ENCODE data around the gene ADSS2. TPM values are rescaled to one million over a fixed set of nuclear protein-coding genes. Genes with fewer than 3 reads are reported as not detected.

The ADSS2 gene
- polyA plus RNA-seq, 1 of the 3 experiments (the other 2 are of a cell fraction), result 30.7 TPM

DNA sequence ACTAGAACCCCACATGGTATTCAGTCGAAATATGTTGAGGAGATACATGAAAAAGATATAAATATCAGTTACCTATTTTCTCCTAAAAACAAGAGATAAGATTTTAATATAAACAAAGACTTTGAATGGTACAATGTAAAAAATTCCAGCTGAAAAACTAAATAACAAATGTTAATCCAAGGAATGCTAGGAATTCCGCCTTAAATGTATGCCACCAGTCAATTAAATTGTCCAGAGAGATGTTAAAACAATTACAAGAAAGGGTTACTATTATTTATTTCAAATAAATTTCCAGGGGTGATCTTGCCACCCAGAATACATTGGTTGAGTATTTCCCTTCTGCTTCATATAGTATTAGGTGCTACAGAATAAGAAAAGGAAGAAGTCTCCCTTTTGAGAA lies 4.2 kb downstream of the ADSS2 start:
- POLR2A ChIA-PET, result interaction anchor here (1.0 kb wide), 1 partner anchor 14 kb away, joined by 4 read pairs; the partner anchor contains the start of gene CATSPERE
- CTCF ChIA-PET, result interaction anchor here (0.7 to 0.8 kb wide), 2 partner anchors 15 to 206 kb away, joined by 3 read pairs; no protein-coding TSS in a partner anchor
- no peaks in the 10 kb centered on the region for H3K27me3 ChIP-seq (ENCODE audit: insufficient read depth)

DNA sequence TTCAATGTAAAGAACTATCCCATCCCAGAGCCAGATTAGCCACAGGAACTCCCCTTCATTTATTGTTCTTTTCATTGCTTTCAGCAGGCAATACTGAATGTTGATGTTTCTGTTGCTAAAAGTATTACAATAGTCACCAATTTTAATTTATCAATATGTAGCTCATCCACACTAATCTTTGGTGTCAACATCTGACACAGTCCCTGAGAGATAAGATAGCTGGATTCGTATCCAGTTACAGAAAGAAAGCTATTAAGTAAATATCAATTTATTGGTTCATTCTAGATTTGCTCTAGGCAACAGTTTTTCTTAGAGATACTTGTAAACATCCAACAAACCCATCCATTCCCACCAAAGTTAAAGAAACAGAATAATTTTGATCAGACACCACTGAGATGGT lies 4.7 kb downstream of the ADSS2 start:
- no peak for DNase-seq
- no peak overlapping the region for H3K9ac ChIP-seq

More for the DNA sequence above, 4.2 kb downstream of the ADSS2 start:
- 93% methylated on average over 2 of the region's 2 CpGs for WGBS (ENCODE audit: low lambda C conversion rate)
- peak overlapping the region; percentile 82 to 95; a peak in 1 of 4 replicates for H3K27ac ChIP-seq (ENCODE audit: low read depth in 2 of 2, low read length in 1 of 2)
- no peak for DNase-seq
- H2AFZ ChIP-seq (ENCODE audit: low read depth), result no peak overlapping the region
- peaks cover 28% of the 10 kb centered on the region for H3F3A ChIP-seq (replicated peaks; ENCODE audit: insufficient read depth)
- no peaks in the 10 kb centered on the region for H3K9me2 ChIP-seq
- H3K4me3 ChIP-seq (ENCODE audit: low read depth in 2 of 2, low read length in 1 of 2), result no peak overlapping the region
- no peak overlapping the region for H3K9ac ChIP-seq
- peaks cover 42 to 51% of the 10 kb centered on the region in 2 experiments; a peak in 3 of 4 replicates for H3K4me1 ChIP-seq (ENCODE audit: control insufficient read depth in 1 of 2, insufficient read depth in 2 of 2, low read depth in 1 of 2, low read length in 1 of 2)
- no peaks in the 10 kb centered on the region for H3K9me3 ChIP-seq
- peaks cover 27 to 37% of the 10 kb centered on the region in 2 experiments for H3K36me3 ChIP-seq (replicated peaks in 1 of 2; ENCODE audit: control insufficient read depth in 1 of 2, insufficient read depth in 2 of 2, low read length in 1 of 2)
- peaks cover 86% of the 10 kb centered on the region for H3K79me2 ChIP-seq (ENCODE audit: insufficient read depth)
- no peak for TF ChIP-seq MXI1 (IDR thresholded peaks at IDR 0.05; ENCODE audit: low read depth, low read length)
- no peak for TF ChIP-seq JUND (IDR thresholded peaks at IDR 0.05)
- no peak for TF ChIP-seq FOXJ3 (CRISPR knock-in tag; IDR thresholded peaks at IDR 0.05)
- H4K20me1 ChIP-seq (ENCODE audit: insufficient read depth), result peaks cover 5% of the 10 kb centered on the region; the same call in 1 of the 2 replicates
- 0 out of 2 replicates have a peak overlapping the region, but pooled peaks have one; percentile 26 for H3K4me2 ChIP-seq

More for the DNA sequence above, 4.7 kb downstream of the ADSS2 start:
- no peak for TF ChIP-seq RXRA (IDR thresholded peaks at IDR 0.05; ENCODE audit: borderline replicate concordance, low read depth)
- TF ChIP-seq, protein P1, sequence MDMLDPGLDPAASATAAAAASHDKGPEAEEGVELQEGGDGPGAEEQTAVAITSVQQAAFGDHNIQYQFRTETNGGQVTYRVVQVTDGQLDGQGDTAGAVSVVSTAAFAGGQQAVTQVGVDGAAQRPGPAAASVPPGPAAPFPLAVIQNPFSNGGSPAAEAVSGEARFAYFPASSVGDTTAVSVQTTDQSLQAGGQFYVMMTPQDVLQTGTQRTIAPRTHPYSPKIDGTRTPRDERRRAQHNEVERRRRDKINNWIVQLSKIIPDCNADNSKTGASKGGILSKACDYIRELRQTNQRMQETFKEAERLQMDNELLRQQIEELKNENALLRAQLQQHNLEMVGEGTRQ (IDR thresholded peaks at IDR 0.05; ENCODE audit: borderline replicate concordance, low read depth, low read length), result no peak
- TF ChIP-seq RCOR1 (IDR thresholded peaks at IDR 0.05; ENCODE audit: low read length), result no peak
- TF ChIP-seq SMC3 (IDR thresholded peaks at IDR 0.05; ENCODE audit: low read depth, low read length), result no peak
- TF ChIP-seq EP300 (IDR thresholded peaks at IDR 0.05; ENCODE audit: borderline replicate concordance in 1 of 2, low read depth in 1 of 2, low read length in 1 of 2), result no peak
- TF ChIP-seq, protein P2, sequence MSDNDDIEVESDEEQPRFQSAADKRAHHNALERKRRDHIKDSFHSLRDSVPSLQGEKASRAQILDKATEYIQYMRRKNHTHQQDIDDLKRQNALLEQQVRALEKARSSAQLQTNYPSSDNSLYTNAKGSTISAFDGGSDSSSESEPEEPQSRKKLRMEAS (IDR thresholded peaks at IDR 0.05; ENCODE audit: low read depth), result no peak
- no peak for TF ChIP-seq POLR2AphosphoS5 (IDR thresholded peaks at IDR 0.05; ENCODE audit: low read depth, low read length)
- TF ChIP-seq RFX5 (IDR thresholded peaks at IDR 0.05; ENCODE audit: low read length), result no peak
- TF ChIP-seq TAF1 (IDR thresholded peaks at IDR 0.05; ENCODE audit: borderline replicate concordance, low read depth, low read length), result no peak
- TF ChIP-seq, protein P3, sequence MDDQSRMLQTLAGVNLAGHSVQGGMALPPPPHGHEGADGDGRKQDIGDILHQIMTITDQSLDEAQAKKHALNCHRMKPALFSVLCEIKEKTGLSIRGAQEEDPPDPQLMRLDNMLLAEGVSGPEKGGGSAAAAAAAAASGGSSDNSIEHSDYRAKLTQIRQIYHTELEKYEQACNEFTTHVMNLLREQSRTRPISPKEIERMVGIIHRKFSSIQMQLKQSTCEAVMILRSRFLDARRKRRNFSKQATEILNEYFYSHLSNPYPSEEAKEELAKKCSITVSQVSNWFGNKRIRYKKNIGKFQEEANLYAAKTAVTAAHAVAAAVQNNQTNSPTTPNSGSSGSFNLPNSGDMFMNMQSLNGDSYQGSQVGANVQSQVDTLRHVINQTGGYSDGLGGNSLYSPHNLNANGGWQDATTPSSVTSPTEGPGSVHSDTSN (IDR thresholded peaks at IDR 0.05), result no peak
- H3K36me3 ChIP-seq (replicated peaks in 1 of 2; ENCODE audit: control insufficient read depth in 1 of 2, insufficient read depth in 2 of 2, low read length in 1 of 2), result peaks cover 27 to 37% of the 10 kb centered on the region in 2 experiments
- H3F3A ChIP-seq (replicated peaks; ENCODE audit: insufficient read depth), result peaks cover 24% of the 10 kb centered on the region
- H3K79me2 ChIP-seq (ENCODE audit: insufficient read depth), result peaks cover 91% of the 10 kb centered on the region
- no peaks in the 10 kb centered on the region for H3K27me3 ChIP-seq (ENCODE audit: insufficient read depth)
- peak overlapping the region; percentile 82 to 95; a peak in 2 of 4 replicates for H3K27ac ChIP-seq (ENCODE audit: low read depth in 2 of 2, low read length in 1 of 2)
- no peaks in the 10 kb centered on the region for H3K9me3 ChIP-seq
- CTCF ChIA-PET, result interaction anchor here (0.7 to 1.5 kb wide), 4 partner anchors 16 to 207 kb away, joined by 3 to 4 read pairs (median 3); no protein-coding TSS in a partner anchor
- POLR2A ChIA-PET, result interaction anchor here (1.0 kb wide), 1 partner anchor 15 kb away, joined by 4 read pairs; the partner anchor contains the start of gene CATSPERE
- no peak overlapping the region for H3K4me3 ChIP-seq (ENCODE audit: low read depth in 2 of 2, low read length in 1 of 2)
- H3K4me1 ChIP-seq (ENCODE audit: control insufficient read depth in 1 of 2, insufficient read depth in 2 of 2, low read depth in 1 of 2, low read length in 1 of 2), result peaks cover 42 to 51% of the 10 kb centered on the region in 2 experiments; a peak in 3 of 4 replicates
- peaks cover 5% of the 10 kb centered on the region; the same call in 1 of the 2 replicates for H4K20me1 ChIP-seq (ENCODE audit: insufficient read depth)
- no peak overlapping the region for H2AFZ ChIP-seq (ENCODE audit: low read depth)
- 92% methylated on average over 1 of the region's 1 CpG for WGBS (ENCODE audit: low lambda C conversion rate)
- 0 out of 2 replicates have a peak overlapping the region, but pooled peaks have one; percentile 26 for H3K4me2 ChIP-seq
- no peaks in the 10 kb centered on the region for H3K9me2 ChIP-seq
